HFFc6 (cell line): ENCODE results near the gene CREB5. TPM values are rescaled to one million over a fixed set of nuclear protein-coding genes. Genes with fewer than 3 reads are reported as not detected.

Source experiments
- DNase-seq: peaks from one replicate; pipeline ENCODE4 v3.0.0-alpha.2; 2018
- H3K27ac Mint-ChIP-seq: 2 replicates; pipeline ENCODE4 v1.8.0; 2020; ENCODE audit warnings: mild to moderate bottlenecking, mixed read lengths
- H3K27me3 Mint-ChIP-seq: 2 replicates; pipeline ENCODE4 v1.8.0; 2021; ENCODE audit warnings: mild to moderate bottlenecking, moderate library complexity, mixed read lengths; ENCODE audit not compliant: insufficient read depth
- H3K36me3 Mint-ChIP-seq: 2 replicates; pipeline ENCODE4 v1.8.0; 2021; ENCODE audit warnings: low read depth, mixed read lengths
- H3K4me1 Mint-ChIP-seq: 2 replicates; pipeline ENCODE4 v1.8.0; 2020; ENCODE audit warnings: low read depth, mixed read lengths
- H3K4me3 Mint-ChIP-seq: 2 replicates; pipeline ENCODE4 v1.8.0; 2020; ENCODE audit warnings: mild to moderate bottlenecking, moderate library complexity, mixed read lengths
- H3K9me3 Mint-ChIP-seq: 2 replicates; pipeline ENCODE4 v1.8.0; 2020; ENCODE audit warnings: mild to moderate bottlenecking, mixed read lengths
- total RNA-seq, 6 experiments: library from RNA; stranded (reverse); fragmentation: NEBNext Ultra II Directional; extraction: Animal tissue kit (Norgen Biotek cat#: 25700); gene quantifications; 2 replicates in 1 of 6; 3 replicates in 5 of 6; pipeline ENCODE4 v1.2.3, GENCODE V29; 2021
- TF ChIP-seq, protein P1 (sequence below): fragments of 200-600 bp; sonication (generic); IDR thresholded peaks from 2 replicates; pipeline ENCODE4 v1.5.0; 2021; ENCODE audit warnings: antibody characterized with exemption, mild to moderate bottlenecking

The CREB5 gene
- total RNA-seq, 6 experiments from 2014 or later = 0.60 to 0.90 (median 0.79) TPM

GRCh38 chr7:28629216-28629842 lies 217.0 kb downstream of the CREB5 start:
- Mint-ChIP-seq H3K27ac (no peak overlapping the region; the same call in 1 of the 2 replicates), H3K4me1 (peaks cover 6% of the 10 kb centered on the region; the same call in 1 of the 2 replicates), H3K4me3 (no peak overlapping the region), H3K9me3 (no peaks in the 10 kb centered on the region; the same call in 1 of the 2 replicates), H3K27me3 (no peaks in the 10 kb centered on the region), H3K36me3 (no peaks in the 10 kb centered on the region; the same call in 1 of the 2 replicates)
- peak; percentile 58 for DNase-seq
- TF ChIP-seq, protein P1, sequence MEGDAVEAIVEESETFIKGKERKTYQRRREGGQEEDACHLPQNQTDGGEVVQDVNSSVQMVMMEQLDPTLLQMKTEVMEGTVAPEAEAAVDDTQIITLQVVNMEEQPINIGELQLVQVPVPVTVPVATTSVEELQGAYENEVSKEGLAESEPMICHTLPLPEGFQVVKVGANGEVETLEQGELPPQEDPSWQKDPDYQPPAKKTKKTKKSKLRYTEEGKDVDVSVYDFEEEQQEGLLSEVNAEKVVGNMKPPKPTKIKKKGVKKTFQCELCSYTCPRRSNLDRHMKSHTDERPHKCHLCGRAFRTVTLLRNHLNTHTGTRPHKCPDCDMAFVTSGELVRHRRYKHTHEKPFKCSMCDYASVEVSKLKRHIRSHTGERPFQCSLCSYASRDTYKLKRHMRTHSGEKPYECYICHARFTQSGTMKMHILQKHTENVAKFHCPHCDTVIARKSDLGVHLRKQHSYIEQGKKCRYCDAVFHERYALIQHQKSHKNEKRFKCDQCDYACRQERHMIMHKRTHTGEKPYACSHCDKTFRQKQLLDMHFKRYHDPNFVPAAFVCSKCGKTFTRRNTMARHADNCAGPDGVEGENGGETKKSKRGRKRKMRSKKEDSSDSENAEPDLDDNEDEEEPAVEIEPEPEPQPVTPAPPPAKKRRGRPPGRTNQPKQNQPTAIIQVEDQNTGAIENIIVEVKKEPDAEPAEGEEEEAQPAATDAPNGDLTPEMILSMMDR = no peak

DNA sequence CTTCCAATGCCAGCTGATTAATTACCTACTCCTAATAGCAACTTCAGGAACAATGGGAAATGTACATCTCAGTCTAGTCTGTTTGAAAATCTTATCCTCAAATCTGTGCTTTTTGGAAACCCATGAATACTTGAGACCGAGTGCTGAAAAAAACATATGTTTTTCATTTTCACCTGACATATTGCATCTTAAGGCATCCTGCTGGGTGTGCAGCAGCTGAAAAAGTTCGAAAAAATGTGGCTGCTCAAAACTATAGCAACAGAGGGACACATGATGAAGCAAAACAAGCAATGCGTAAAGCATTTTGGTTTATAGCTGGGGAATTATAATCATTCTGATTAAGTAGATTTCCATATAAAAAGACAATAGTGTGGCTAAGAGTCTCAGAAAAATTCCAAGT lies 218.0 kb downstream of the CREB5 start:
- H3K27me3 Mint-ChIP-seq = no peaks in the 10 kb centered on the region
- H3K4me1 Mint-ChIP-seq = peaks cover 6% of the 10 kb centered on the region; the same call in 1 of the 2 replicates
- TF ChIP-seq, protein P1 = no peak
- H3K4me3 Mint-ChIP-seq = no peak overlapping the region
- H3K36me3 Mint-ChIP-seq = no peaks in the 10 kb centered on the region; the same call in 1 of the 2 replicates
- H3K27ac Mint-ChIP-seq = no peak overlapping the region
- H3K9me3 Mint-ChIP-seq = no peaks in the 10 kb centered on the region; the same call in 1 of the 2 replicates
- DNase-seq = peak; percentile 38

- H3K27me3 Mint-ChIP-seq = no peaks in the 10 kb centered on the region
- H3K36me3 Mint-ChIP-seq = no peaks in the 10 kb centered on the region; the same call in 1 of the 2 replicates
- no peak overlapping the region for H3K4me3 Mint-ChIP-seq
- H3K27ac Mint-ChIP-seq = no peak overlapping the region
- H3K9me3 Mint-ChIP-seq = no peaks in the 10 kb centered on the region; the same call in 1 of the 2 replicates
- no peak for DNase-seq
- TF ChIP-seq, protein P1 = no peak
- H3K4me1 Mint-ChIP-seq = peaks cover 6% of the 10 kb centered on the region; the same call in 1 of the 2 replicates
Observed at GRCh38 chr7:28631995-28632394, 219.7 kb downstream of the CREB5 start.

GRCh38 chr7:28638914-28639313 lies 226.6 kb downstream of the CREB5 start:
- H3K9me3 Mint-ChIP-seq = peaks cover 4% of the 10 kb centered on the region; the same call in 1 of the 2 replicates
- no peak overlapping the region for H3K27ac Mint-ChIP-seq
- DNase-seq = no peak
- no peaks in the 10 kb centered on the region for H3K4me1 Mint-ChIP-seq
- TF ChIP-seq, protein P1 = no peak
- peaks cover 4% of the 10 kb centered on the region; the same call in 1 of the 2 replicates for H3K27me3 Mint-ChIP-seq
- no peak overlapping the region for H3K4me3 Mint-ChIP-seq
- no peaks in the 10 kb centered on the region; the same call in 1 of the 2 replicates for H3K36me3 Mint-ChIP-seq

GRCh38 chr7:28640001-28640400 lies 227.7 kb downstream of the CREB5 start:
- H3K36me3 Mint-ChIP-seq = no peaks in the 10 kb centered on the region; the same call in 1 of the 2 replicates
- H3K27me3 Mint-ChIP-seq = peaks cover 4% of the 10 kb centered on the region; the same call in 1 of the 2 replicates
- H3K4me1 Mint-ChIP-seq = no peaks in the 10 kb centered on the region
- no peak for DNase-seq
- TF ChIP-seq, protein P1 = no peak
- peaks cover 4% of the 10 kb centered on the region; the same call in 1 of the 2 replicates for H3K9me3 Mint-ChIP-seq
- no peak overlapping the region for H3K4me3 Mint-ChIP-seq
- H3K27ac Mint-ChIP-seq = no peak overlapping the region
